K562 (cell line): ENCODE results near the gene TP53BP2. TPM values are rescaled to one million over a fixed set of nuclear protein-coding genes. Genes with fewer than 3 reads are reported as not detected.

Experiments
- BCOR ChIP-seq: fragments of 450-650 bp; IDR thresholded peaks from 2 replicates; pipeline ENCODE4 v1.6.1; 2016
- E2F1 ChIP-seq: sonication (generic); formaldehyde crosslinking; IDR thresholded peaks from 2 replicates; pipeline ENCODE4 v1.8.1; 2023; ENCODE audit warnings: mild to moderate bottlenecking, missing genetic modification reagents, moderate library complexity
- E2F3 ChIP-seq: fragments of 250-450 bp; sonication (Bioruptor Pico); IDR thresholded peaks from 2 replicates; pipeline ENCODE4 v1.4.0; 2020; ENCODE audit warnings: mild to moderate bottlenecking
- EP300 ChIP-seq: IDR thresholded peaks from 2 replicates; pipeline ENCODE4 v1.6.1; 2012; ENCODE audit warnings: low read length, improper control_type of control experiment
- FOXJ3 ChIP-seq: sonication (generic); formaldehyde crosslinking; IDR thresholded peaks from 2 replicates; pipeline ENCODE4 v1.4.0; 2020; ENCODE audit warnings: mild to moderate bottlenecking, missing genetic modification reagents
- GABPA ChIP-seq: fragments of 200-800 bp; sonication (Bioruptor generic); conservative IDR thresholded peaks from 2 replicates; pipeline ENCODE4 v1.6.1; 2016; ENCODE audit warnings: low read depth, missing genetic modification characterization, missing compliant biosample characterization
- GATAD2A ChIP-seq: fragments of 450-650 bp; IDR thresholded peaks from 2 replicates; pipeline ENCODE4 v1.6.1; 2017
- POLR2AphosphoS2 ChIP-seq: IDR thresholded peaks from 2 replicates; pipeline ENCODE4 v1.6.1; 2012; ENCODE audit warnings: low read length, improper control_type of control experiment
- REST ChIP-seq, 2 experiments: fragments of 450-650 bp; formaldehyde crosslinking in 1 of 2; IDR thresholded peaks; 2 replicates each; pipeline versions ENCODE4 v1.4.0 to v1.6.1; 2014 to 2020; ENCODE audit warnings: mild to moderate bottlenecking in 2 of 2, borderline replicate concordance in 1 of 2, low read depth in 1 of 2
- VEZF1 ChIP-seq: fragments of 200-800 bp; sonication (Bioruptor generic); IDR thresholded peaks from 2 replicates; pipeline ENCODE4 v1.6.1; 2017; ENCODE audit warnings: missing genetic modification characterization, missing compliant biosample characterization
- ZNF395 ChIP-seq: fragments of 200-800 bp; sonication (Bioruptor generic); IDR thresholded peaks from 2 replicates; pipeline ENCODE4 v1.6.1; 2017; ENCODE audit warnings: missing genetic modification characterization, missing compliant biosample characterization
- ZNF830 ChIP-seq: fragments of 250-450 bp; sonication (Bioruptor Pico); IDR thresholded peaks from 2 replicates; pipeline ENCODE4 v1.5.0; 2021; ENCODE audit warnings: mild to moderate bottlenecking
- polyA plus RNA-seq, 8 experiments: library from polyadenylated mRNA; depleted of rRNA in 4 of 8; stranded (reverse) in 5 of 8; unstranded in 3 of 8; fragments of >200 nt; fragmentation: Nextera tagmentation in 2 of 8; fragmentation: Illumina TruSeq in 1 of 8; extraction: Ambion mirVana in 2 of 8; extraction: Trizol in 1 of 8; gene quantifications; 2 replicates each; pipeline versions ENCODE4 v1.2.1 to v1.2.3, GENCODE V29; 2011 to 2014; ENCODE audit warnings: inconsistent platforms in 1 of 8, missing spikeins in 1 of 8
- total RNA-seq, 7 experiments: library from RNA; depleted of rRNA in 6 of 7; stranded (reverse); fragments of >200 nt in 6 of 7; fragmentation: Illumina TruSeq in 2 of 7; extraction: Trizol in 2 of 7; gene quantifications; 2 replicates each; pipeline versions ENCODE4 v1.2.1 to v1.2.3, GENCODE V29; 2011 to 2021; ENCODE audit warnings: low replicate concordance in 1 of 7

TP53BP2 gene
- total and polyA plus RNA-seq, 9 of the 15 experiments (the other 6 are each of a cell fraction or from before 2014, with no cell fraction given), result 17.0 to 69.6 (median 40.1) TPM

- TF ChIP-seq ZNF395 (CRISPR knock-in tag) (peak; percentile 64; the same call in 1 of the 2 replicates), GABPA (tag) (peak; percentile 62), FOXJ3 (no peak), EP300 (peak; percentile 91), ZNF830 (peak; percentile 80; the same call in 1 of the 2 replicates), POLR2AphosphoS2 (peak; percentile 92; the same call in 1 of the 2 replicates), E2F3 (peak; percentile 30; the same call in 1 of the 2 replicates), E2F1 (CRISPR knock-in tag) (no peak; the same call in 1 of the 2 replicates), VEZF1 (CRISPR knock-in tag) (peak; percentile 96), BCOR (peak; percentile 27), REST (IDR thresholded peaks at IDR 0.05; ENCODE audit: borderline replicate concordance) (peak; percentile 70), REST (CRISPR knock-in tag; IDR thresholded peaks at IDR 0.05; ENCODE audit: low read depth) (0 out of 2 replicates have a peak, but pooled peaks have one; percentile 42), GATAD2A (peak; percentile 92)
Measured at GRCh38 chr1:223771814-223772770, 73.7 kb downstream of the TP53BP2 start (continued).
